A204.1 (cell line): ENCODE measurements around the gene EXOC7.

ENCODE experiments used
- FAIRE-seq: peaks from 2 replicates; lab custom pipeline; 2012; peaks lifted over from hg19 to GRCh38; lab: Jason Lieb, UNC

EXOC7 gene

DNA sequence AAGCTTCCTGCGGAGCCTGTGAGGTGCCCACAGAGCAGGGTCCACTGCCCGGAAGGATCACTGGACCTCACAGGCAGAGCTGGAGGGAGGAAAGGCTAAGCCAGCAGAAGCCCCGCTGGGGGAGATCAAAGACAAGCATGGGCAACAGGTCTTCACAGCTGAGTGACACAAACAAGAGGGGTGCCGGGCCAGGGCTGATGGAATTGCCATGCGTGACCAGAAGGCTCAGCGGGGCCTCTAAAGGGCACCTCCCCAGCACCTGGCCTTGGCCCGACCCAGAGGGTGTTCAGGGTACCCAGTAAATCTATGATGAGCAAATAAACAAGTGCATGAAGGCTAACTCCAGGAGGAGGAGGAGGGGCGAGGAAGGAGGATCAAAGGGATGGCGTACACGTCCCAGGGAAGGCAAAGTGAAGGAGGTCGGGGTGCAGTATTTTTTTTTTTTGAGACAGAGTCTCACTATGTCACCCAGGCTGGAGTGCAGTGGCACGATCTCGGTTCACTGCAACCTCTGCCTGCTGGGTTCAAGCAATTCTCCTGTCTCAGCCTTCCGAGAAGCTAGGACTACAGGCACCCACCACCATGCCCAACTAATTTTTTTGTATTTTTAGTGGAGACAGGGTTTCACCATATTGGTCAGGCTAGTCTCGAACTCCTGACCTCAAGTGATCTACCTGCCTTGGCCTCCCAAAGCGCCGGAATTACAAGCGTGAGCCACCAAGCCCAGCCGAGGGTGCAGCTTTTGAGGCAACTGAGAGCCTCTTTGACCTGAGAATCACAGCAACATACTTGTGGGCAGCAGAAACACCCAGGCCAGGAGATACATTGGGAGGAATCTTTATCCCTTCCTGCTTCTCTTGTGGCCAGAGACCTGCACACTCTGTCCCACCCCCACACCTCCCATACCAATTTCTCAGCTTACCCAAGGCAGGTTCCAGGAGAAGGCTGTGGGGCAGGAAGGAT lies 16.1 kb upstream of the EXOC7 start:
- no peak for FAIRE-seq

DNA sequence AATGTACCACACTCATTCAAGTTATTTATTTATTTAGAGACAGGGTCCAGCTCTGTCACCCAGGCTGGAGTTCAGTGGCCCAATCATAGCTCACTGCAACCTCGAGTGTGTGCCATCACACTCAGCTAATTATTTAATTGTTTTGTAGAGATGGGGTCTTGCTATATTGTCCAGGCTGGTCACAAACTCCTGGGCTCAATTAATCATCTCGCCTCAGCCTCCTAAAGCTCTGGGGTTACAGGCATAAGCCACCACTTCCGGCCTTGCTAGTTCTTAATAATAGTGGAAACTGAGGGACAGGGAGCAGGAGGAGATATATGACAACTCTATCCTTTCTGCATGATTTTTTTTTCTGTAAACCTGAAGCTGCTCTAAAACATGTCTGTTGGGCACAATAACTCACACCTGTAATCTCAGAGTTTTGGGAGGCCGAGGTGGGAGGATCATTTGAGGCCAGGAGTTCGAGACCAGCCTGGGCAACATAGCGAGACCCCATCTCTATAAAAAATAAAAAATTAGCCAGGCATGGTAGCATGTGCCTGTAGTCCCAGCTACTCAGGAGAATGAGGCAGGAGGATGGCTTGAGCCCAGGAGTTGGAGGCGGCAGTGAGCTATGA lies 11.7 kb upstream of the EXOC7 start:
- FAIRE-seq: no peak

DNA sequence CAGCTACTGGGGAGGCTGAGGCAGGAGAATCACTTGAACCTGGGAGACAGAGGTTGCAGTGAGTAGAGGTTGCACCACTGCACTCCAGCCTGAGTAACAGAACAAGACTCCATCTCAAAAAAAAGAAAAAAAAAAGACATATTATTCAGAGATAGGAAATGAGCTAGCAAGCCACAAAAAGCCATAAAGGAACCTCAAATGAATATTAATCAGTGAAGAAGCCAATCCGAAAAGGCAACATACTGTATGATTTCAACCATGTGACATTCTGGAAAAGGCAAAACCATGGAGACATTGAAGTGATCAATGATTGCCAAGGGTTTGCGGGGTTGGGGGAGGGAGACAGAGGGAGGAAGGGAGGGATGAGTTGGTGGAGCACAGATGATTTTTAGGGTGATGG lies 8.4 kb upstream of the EXOC7 start:
- no peak for FAIRE-seq

DNA sequence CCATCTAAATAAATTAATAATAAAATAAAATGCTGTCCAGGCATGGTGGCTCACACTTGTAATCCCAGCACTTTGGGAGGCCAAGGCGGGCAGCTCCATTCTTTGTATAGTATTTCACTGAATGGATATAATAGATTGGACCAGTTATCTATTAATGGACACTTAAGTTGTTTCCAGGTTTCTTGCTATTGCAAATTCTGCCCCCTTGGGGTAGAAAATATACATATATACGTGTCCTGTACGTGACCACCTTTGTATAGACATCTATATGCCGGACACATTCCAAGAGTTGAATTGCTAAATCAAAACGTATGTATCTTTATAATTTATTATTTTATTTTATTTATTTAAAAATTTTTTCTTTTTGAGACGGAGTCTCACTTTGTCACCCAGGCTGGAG lies 3.9 kb upstream of the EXOC7 start:
- FAIRE-seq: no peak

DNA sequence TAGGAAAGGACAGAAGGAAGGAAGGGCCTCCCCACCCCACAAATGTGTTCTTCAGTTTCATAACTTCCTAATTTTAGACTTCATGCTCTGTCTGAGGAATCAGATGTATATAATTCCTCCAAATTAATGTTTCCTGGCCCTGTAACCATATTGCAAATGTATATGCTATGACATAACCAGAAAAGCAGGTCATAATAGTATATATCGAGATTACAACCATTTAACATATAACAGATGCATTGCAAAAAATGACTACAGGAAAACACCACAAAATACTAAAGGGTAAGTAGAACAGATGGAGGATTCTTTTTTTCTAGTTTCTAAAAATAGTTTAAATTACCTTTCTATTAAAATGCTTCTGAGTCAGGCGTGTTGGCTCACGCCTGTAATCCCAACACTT lies 3.1 kb upstream of the EXOC7 start:
- FAIRE-seq: no peak

DNA sequence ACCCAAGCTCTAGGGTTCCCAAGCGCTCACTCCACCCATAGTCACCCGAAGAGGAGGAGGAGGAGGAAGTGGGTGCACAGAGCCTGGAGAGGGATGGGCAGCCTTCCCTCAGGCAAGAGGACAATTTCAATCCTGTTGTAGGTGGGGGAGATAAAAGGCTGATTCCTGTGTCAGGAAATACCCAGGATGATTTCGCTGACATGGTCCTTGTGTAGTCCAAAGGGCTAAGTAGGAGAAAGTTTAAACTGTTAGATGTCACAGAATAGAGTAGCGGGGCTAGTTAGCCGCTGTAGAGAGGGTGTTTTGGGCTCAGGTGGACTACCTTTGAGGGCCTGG lies 1.3 kb upstream of the EXOC7 start:
- FAIRE-seq: no peak

DNA sequence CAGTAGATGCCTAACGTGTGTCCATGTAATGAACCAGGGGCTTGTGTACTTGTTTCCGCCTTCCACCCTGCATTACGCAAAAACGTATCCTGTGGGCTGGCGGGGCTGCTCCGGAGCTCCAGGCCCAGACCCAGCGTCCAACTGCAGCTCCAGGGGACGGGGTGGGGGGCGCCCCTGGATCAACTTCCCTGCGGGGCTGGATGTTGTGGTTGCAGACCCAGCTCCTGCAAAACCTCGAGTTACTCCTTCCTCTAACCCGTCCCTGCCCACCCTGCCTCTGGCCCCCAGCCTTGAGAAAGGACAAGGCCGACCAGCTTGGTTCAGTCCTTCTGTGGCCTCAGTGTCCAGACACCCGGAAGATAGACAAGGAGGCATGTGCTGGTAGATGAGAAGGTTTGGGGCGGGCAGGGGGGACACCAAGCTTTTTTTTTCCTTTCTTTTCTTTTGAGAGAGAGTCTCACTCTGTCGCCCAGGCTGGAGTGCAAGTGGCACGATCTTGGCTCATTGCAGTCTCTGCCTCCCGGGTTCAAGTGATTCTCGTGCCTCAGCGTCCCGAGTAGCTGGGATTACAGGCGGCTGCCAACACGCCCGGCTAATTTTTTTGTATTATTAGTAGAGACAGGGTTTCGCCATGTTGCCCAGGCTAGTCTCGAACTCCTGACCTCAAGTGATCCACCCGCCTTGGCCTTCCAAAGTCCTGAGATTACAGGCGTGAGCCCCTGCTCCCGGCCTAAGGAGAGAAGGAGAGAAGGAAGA lies 731 bp upstream of the EXOC7 start:
- FAIRE-seq: no peak

DNA sequence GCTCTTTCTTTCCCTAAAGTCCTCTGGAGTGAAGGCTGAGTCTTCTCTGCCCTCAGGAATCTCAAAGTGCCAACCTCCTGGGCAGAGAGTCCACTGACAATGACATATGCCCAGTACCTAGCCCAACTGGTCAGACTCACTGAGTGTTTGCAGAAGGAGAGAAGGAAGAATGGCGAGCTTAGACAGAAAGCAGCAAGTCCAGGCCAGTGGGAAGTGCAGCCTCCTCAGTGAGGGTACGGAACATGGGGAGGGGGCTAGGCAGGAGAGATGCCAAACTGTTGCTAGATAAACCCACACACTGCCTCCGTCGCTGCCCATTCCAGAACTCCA lies 678 bp downstream of the EXOC7 start:
- FAIRE-seq: no peak

DNA sequence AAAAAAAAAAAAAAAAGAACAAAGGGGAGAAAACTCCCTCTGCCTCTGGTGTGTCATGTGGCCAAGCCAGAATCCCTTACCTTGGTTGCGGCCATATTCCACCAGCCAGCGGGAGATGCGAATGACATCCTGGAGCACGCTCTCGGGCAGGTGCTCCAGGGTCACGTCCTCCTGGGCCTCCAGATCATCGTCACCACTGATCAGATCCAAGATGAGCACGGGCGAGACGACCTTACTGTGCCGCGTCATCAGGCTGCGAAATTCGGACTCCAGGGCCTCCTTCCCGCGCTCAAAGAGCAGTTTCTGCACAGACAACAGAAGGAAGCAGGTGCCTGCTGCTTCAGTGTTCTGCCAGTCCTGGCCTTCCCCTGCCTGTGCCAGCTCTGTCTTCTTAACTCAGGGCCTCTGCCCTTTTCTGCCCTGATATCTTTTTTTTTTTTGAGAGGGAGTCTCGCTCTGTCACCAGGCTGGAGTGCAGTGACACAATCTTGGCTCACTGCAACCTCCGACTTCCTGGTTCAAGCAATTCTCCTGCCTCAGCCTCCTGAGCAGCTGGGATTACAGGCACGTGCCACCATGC lies 5.8 kb downstream of the EXOC7 start:
- FAIRE-seq: no peak

DNA sequence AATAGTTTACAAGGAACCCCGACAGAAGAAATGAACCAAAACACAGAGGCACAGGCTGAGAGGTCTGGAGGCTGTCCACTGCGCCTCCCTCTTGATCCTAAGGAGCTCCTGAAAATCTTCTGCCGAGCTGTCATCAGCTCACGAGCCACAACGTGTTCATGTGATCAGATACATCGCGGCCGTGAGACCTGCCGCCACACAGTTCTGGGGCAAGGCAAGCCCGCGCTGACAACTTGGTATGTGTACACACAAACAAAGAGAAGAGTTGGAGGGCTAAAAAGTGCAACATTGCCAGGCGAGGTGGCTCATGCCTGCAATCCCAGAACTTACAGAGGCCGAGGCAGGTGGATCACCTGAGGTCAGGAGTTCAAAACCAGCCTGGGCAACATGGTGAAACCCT lies 7.6 kb downstream of the EXOC7 start:
- FAIRE-seq: no peak

DNA sequence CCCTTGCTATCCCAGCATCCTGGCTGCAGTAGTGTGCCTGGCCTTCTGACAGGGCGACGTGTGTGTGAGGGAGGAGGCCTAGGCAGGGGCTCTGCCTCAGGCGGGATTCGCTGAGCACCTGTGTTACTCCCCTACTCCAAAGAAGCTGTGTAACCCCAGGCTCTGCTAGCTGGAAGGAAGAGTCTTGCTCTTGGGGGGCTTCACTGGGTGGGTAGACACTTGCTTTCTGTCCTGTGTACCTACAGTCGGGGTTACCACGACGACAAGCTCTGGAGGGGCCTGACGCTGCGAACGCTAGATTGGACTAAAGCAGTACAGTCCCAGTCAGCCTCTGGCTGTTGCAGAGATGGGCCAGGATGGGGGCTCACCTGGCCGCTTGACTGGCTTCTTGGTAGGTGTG lies 9.5 kb downstream of the EXOC7 start:
- no peak for FAIRE-seq

DNA sequence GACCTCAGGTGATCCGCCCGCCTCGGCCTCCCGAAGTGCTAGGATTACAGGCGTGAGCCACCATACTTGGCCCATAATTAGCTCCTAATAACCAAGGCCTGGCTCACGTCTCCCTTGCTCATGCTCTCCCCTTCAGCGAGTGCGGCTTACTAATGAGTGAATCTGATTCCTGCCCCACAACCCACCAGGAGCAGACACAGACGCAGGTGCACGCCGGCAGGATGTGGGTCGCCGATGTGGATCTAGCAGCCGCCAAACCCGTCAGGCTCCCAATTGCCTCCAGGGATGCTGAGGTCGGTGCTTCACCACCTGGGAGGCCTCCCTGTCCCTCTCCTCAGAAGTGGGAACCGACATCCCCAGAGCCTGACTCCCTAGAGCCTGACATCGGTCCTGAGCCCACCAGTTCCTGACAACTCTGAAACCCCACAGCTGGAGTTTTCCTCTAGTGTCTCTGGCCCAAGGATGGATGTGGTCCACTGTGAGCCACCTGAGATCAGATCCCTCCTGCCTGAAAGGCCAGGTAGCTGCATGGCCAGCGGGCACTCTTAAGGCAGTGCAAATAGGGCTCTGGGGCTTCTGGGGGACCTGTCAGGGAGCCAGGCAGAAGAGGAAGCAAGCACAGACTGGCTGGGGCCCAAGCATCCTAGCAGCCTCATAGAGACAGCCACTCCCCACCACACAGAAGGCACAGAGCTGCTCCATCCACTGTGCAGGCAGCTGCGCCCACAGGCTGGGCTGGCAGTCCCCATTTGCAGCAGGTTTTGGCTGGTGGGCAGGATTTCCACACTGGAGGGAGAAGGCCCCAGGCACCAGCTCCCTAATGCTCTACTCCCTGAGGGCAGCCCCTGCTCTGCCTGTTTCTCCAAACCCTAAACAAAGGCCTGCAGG lies 10.8 kb downstream of the EXOC7 start:
- no peak for FAIRE-seq

DNA sequence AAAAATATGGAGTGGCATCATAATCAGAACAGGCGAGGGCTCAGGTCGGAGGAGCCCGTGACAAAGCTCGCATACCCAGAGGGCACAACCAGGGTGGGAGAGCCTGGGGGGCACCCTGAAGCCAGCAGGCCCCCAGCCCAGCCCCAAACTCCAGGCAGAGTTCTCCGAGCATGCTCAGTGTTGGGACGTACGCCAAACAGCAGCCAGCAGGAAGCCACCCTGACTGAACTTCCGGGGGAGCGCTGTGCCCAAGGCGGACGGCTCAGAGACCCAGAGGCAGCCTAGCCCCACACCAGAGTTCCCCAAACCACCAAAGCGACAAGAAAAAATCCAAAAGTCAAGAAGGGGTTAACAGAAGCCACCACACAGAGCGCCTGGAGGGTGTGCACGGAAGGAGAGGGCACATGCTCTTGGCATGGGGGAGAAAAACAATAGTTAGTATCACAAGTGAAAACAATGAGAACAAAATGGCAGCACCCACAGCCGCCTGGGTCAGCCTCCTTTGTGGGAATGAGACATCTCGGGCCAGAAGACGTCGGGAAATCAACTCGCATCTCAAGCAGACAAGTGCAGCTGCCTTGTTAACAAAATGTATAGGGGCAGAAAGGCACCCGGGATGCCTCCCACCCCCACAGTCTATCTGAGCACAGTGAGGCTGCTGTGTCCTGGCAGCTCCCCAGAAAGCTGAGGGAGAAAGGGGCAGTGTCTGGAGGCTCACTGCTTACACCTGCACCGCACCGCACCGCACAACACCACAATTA lies 11.9 kb downstream of the EXOC7 start:
- no peak for FAIRE-seq

DNA sequence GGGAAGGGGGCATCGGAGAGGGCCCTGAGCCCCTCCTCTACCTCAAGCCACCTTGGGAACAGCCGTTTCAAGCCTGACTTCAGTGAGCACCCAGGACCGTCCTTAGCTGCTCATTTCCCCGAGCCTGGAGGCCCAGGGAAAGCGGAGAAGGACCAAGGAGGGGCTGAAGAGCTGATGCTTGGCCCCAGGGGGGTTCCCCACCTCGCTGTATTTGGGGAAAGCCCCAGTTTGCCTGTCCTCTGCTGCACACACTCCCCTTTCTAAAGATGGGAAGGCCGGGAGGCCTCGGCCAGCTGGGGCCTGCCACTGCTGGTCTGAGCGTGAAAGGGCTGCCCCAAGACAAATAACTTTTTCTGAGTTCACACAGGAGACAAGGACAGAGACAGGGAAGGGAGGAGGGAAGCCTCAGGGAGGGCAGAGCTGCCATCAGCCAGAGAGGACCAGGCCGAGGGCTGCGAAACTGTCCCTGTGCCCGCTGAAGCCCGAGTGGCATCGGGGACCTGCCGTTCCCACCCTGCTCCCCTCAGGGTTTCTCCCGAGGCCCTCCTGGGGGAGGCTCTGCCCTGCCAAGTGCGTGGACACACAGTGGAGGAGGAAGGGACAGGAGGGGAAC lies 13.0 kb downstream of the EXOC7 start:
- FAIRE-seq: no peak

DNA sequence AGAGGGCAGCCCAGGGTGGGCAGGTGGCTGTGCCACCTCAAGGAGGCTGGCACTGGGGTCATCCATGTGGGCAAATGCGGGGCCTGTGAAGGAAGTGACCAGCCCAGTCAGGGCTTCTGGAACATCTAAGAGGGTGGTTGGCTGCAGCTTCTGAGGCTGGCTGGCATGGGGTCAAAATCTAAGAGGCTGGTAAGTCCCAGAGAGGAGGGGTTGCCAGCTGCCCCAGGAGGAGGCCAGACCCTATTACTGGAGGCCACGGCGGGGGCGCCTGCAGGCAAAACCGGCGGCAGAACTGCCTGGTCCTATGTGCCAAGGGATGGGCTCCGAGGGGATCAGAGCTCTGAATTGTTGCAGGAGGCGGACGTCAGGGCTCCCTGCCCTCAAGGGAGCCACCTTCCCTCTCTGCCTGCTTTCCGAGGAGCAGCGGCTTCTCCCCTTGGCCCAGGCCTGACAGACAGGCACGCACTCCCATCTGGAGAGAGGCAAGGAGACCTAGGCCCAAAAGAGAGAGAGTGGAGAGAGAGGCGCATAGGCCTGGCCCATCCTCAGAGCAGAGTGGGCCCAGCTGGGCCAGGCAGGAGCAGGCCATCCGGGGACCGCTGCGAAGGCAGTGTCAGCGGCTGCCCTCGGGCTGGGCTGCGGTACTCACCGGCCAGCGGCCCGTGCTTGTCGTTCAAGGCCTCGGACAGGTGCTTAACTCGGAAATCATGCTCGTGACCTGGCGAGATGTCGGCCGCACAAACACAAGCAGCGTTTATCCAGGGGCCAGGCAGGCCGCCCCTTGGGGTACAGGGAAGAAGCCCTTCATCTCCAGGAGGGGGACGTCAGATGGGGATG lies 13.7 kb downstream of the EXOC7 start:
- FAIRE-seq: no peak

DNA sequence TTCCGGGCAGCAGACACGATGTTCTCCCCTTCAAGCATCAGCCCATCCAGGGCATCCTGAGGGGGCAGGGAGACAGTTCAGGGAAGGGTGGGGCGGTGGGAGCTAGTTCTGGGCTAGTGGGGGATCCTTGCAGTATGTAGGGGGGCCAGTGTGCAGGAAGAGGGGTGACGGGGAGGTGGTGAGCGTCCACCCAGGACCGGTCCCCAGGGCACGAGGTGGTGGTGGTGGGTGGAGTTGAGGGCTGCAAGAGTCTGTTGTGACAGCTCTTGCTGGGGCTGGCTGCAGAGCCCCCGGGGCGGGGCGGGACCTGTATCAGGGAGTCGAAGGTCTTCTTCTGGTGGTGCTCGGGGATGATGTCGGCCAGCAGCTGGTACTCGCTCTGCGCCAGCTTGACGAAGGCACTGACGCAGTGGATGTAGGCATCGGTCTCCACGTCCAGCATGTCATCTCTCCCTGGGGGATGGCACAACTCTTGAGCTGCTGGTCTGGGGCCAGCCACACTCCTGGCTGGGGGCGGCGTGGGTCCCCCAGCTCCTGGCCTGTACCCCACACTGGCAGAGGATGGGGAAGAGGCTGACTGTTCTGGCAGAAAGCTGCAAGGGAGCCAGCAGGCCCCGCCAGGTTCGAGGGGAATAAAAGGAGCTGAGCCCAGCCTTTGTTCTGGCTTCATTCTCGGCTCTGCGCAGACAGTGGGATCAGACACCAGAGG lies 14.6 kb downstream of the EXOC7 start:
- no peak for FAIRE-seq

DNA sequence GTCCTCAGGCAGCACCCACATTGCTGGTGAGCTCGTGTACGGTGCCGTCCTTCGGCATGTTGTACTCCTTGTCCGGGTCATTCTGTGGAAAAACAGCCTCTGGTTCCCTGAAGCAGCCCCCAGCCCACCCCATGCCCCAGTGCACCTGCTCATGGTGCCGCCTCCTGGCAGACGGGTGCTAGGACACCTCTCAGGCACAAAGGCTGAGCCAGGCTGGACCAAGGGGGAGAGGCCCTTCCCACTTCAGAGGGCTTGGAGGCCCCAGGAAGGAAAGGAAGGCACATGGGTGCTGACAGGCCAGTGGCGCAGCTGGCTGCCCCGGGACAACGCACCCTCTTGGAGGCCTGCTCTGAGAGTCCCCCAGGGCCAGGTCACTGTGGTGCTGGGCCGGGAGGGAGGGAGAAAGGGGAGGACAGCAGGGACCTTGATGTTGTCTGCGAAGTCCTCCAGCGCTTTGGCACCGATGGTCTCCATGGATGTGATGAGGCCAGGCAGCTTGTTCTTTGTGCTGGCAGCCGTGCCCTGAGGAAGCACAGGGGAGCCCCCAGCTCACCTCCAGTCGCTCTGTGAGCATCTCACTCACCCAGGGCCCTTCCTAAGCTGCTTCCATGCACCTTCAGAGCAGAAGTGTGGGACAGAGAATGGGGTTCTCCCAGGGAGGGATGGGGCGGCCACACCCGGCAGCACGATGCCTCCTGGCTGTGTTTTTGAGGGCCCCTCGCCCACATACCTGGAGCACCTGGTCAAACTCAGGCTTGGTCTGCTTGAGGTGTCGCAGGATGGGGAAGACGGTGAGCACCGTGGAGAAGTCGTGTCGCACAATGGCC lies 15.3 kb downstream of the EXOC7 start:
- no peak for FAIRE-seq

DNA sequence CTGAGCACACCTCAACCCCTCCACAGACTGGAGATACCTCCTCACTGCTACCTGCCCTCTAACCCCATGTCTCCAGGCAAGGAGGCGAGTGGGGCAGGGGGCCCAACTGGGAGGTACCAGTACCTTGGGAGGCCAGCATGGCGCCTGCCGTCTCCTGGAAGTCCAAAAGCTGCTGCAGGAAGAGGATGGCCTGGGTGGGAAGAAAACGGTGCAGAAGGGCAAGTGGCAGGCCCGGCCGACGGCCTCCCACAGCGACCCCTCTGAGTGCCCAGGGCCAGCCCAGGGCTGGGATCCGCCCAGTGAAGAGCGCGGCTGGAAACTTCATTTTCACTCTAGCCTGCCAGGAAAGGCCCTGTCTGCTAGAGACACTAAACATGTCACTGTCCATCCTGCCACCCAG lies 16.1 kb downstream of the EXOC7 start:
- FAIRE-seq: no peak
